SIG-M5 (cell line): ENCODE measurements around the gene NET1.

Source experiments
- DNase-seq: peaks from one replicate; lab custom pipeline; 2025; lab: John Stamatoyannopoulos, UW

Gene NET1

DNA sequence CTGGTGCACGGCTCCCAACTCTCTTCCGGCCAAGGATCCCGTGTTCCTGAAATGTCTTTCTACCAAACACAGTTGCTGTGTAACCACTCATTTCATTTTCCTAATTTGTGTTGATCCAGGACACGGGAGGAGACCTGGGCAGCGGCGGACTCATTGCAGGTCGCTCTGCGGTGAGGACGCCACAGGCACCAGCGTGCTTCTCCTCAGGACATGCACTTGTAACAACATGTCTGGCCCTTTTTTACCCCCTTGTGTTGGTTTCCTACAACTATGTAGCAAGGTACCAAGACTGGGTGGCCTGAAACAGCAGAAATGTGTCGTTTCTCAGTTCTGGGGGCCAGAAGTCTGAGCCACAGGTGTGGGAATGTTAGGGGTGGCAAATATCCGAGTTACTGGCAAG lies 68.8 kb downstream of the NET1 start:
- no peak for DNase-seq

DNA sequence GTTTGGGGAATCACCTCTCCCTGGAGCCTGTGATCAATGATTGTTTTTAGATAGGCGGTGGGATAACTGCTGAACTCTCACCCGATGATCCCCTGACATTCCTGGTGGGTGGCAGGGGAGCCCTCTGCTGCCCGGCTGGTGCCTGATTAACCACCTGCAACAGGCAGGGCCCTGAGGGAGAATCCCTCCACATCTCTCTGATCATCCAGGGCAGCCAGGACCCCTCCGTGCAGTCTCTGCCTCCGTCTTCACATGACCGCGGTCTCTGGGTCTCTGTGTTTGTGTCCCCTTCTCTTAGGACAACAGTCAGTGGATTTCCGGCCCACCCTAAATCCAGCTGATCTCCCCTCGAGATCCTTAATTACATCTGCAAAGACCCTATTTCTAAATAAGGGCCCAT lies 69.7 kb downstream of the NET1 start:
- no peak for DNase-seq

DNA sequence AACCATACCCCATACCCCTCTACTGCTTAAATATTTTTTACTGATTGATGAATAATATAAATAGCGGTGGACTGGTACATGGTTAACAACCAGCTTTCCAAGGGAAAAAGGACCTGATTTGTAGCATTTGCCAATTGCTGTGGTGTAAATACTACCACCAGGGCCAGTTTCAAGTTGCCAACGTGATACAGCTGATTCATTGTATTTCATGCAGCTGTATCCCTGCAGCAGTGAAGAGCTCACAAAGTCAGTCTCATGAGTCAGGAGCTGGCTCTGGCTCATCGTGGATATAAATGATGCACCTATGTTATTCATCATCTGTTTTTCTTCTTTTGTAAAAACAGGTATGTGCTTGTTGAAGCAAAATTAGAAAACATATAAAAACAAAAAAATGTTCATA lies 71.8 kb downstream of the NET1 start:
- no peak for DNase-seq

DNA sequence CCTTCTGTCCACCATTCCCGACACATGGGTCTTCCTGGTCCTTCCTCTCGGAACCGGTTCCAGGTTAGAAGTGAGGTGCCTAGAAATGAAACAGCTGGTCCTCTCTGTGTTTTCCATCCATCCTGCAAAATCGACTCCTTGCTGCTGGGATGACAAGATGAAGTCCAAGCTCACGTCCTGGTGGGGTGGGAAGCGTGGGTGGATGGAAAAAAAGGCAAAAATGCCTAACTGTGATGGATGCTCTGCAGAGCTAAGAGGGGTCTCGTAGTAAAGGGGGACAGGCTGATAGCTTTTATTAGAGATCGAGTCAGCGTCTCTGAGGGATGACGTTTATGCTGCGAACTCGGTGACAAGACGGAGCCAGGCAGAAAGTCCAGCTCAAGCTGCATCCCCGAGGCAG lies 72.9 kb downstream of the NET1 start:
- DNase-seq: no peak

DNA sequence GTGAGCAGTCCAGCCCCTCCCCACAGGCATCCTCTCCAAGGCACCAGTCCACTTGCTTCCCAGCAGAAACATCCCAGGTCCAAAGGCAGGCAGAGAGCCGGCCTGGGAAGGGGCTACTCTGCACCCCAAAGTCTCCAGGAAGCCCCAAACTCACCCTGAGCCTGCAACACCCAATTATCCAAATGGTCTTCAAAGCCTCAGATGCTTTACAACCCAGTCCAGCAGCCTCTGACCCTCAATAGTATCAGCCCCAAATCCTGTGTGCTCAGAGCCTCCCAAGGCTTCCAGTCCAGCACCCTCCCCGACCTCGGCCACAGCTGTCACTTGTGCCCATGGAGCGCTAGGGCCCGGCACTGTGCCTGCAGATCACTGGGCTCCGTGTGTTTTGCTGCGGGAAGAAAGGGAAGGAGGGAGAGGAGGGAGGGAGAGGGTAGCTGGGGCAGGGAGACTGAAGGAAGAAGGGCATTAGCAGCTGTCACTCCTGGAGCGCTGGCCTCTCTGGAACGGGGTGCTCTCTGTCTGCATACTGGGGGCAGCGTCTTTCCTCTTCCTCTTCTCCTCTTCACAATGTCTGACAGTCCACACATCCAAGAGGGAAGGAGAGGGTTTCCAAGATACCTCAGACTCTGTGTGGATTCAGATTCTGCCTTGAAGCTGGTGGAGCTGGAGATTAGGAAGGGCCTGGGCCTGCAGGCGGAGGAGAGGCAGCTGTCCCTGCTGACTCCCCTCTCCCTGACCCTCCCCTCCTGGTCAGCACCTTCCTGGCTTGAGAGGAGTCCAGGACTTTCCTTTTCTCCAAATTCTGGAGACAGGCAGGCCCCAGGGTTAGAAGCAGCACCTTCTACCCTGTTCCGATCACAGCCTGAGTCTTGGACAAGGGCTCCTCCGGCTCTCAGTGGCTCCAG lies 73.8 kb downstream of the NET1 start:
- no peak for DNase-seq

DNA sequence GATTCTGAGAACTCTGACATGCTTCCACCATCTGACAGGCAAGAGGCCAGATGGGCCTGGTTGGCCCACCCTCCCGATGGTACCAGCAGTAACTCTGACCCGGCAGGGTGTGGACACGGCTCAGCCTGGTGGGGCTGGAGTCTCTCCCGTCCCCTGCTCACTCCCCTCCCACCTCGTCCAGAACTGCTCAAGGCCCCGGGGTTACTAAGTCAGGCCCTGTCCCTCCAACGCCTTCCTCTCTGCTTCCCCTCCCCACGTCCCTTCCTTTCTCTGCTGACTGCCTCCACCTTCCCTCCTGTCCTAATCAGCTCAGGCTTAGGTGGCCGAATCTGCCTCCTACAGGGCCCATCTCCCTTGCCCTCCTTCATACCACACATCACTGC lies 74.5 kb downstream of the NET1 start:
- no peak for DNase-seq

DNA sequence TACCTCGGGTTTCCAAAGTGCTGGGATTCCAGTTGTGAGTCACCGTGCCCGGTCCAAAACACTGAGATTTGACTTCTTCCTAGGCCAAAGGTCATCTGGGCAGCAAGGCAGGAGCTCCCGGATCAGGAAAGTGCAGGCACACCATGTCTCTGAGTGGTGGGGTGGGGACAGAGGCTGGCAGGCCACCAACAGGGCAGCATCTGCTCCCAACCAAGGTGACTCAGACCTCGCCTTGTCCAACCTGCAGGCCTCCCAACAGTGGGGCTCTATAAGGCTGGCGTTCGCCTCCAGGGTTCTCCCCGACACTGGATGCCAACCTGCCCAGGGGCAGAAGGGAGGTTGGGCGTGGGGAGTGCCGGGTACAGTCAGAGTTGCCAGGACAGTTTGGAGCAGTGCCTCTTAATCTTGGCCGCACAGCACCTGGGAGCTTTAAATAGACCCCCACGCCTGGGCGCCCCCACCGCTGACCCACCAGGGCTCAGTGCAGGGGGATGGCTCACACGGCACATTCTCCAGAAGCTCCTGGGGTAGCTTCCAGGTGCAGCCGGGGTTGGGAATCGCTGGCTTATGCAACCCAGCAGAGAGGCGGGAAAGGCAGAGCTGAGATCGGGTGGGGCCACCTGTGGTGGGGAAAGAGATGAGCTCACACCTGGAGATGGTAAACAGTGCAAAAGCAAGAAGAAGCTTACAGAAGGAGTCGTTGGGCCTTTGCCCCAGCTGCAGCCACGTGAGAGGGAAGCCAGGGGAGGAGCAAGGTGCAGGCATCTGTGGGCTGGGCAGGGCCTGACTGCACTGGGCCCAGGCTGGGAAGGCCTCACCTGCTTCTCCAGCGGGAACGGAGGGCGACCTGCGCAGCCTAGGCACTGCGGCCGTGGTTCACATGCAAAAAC lies 76.2 kb downstream of the NET1 start:
- DNase-seq: no peak

DNA sequence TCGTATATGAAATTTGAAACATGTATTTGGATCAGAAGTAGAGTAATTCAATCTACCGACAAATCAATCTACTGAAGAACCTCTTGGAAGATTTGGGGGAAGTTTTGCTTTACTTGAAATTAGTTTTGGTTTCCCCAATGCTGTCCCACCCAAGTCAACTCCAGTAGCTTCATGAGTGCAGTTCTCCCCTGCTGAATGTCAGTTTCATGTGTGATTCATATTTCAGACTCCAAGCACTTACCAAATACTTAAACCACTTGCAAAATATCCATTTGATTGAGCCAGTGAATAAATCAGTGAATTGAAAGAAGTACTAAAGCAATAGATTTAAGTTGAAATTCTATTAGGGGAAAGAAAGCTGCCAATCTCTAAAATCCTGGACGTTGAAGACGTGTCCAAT lies 77.7 kb downstream of the NET1 start:
- no peak for DNase-seq

DNA sequence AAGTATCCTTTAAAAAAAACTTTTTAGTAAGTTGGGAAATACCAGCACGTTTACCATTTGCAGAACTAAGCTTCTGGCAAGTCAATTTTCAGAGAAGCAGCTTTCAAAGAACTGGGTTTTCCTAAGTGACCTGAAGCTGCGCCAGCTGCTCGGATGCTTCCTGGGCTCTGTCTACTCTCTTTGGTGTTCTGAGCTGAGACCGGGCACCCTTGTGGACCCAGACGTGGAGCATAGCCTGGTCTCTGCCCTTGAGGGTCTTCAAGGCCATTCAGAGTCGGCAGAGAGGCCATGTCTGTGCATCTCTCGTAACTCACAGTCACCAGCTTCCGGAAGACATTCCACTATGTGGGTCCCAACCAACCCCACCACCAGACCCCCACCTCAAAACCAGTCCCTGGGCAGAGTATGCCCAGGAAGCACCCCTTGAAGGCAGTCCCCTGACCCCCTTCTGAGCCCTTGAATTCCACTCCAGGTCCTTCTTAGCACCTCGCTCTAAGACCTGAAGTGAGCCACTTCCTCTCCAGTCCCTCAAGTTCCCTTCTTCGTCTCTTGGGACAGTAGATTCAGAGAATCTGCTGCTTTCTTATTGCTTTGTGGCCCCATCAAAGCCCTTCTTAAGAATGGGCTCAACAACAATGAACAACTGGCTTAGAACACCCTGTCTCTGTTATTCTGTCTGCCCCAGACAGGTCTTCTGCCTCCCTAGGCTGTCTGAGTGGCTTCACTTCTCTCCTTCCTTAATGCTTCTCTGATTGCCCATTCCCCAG lies 78.5 kb downstream of the NET1 start:
- no peak for DNase-seq

DNA sequence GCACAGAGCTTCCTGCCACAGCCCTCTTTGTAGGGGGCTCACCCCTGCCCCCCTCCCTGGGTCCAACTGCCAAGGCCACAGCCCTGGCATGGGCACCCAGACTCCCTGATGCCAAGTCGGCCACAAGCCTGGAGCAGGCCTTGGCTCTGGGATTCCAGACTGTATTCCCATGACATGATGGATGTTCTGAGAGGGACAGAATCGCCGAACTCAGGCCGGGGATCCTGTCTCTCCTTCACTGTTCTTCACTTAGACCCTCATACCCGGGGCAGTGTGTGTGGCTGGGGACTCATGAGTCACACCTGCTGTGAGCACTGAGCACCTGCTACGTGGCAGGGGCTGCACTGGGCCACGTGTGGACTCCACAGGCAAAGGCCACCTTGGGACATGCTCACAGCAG lies 79.1 kb downstream of the NET1 start:
- DNase-seq: no peak

DNA sequence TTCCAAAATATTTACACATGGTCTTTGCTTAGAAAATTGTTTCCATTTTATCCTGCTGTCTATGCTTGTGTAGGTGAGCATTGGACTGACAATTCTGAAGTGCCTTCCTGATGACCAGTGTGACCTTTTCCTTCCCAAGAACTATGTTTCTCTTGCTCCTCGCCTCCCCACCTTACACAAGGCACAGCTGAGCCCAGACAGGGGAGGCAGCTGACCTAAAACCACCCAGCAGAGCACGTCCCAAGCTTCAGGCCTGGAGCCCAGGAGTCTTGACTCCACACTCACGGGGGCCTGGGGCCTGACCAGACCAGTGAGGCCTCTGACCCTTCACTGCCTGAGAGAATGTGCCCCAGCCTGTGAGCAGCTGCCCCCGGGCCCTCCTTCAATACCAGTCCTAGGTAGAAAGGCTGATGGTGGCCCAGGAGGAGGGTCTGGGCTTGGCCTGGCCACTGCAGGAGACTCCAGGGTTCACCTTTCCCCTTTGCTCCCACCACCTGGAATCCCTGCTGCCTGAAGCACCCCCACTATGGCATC lies 80.0 kb downstream of the NET1 start:
- DNase-seq: no peak

DNA sequence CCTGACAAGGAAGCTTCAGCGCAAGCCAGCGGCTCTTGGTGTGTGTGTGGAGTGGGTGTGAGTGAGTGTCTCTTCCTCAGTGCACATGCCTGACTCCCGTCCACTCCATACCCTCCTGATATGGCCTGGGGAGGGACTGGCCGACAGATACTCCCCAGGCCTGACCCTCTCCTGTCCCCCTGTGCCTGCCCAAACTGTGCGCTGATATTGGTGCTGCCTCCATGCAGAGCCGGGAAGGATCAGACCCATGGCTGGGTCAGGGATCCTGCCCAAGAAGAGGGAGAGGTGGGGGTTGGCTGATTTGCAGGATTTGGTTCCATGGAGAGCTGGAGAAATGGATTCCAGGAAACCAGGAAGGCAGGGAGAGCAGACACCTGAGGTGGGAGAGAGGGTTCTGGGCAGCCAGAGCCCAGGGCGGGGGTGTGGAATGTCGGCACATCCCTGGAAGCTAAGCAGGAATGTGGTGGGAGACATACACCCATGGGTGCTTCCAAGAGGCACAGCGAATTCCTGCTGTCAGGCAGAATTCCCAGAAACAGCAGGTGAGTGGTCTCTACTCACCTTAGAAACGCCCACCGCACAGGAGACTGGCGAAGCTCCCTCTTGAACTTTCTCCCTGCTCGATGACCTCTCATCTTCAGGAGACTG lies 80.7 kb downstream of the NET1 start:
- DNase-seq: no peak

DNA sequence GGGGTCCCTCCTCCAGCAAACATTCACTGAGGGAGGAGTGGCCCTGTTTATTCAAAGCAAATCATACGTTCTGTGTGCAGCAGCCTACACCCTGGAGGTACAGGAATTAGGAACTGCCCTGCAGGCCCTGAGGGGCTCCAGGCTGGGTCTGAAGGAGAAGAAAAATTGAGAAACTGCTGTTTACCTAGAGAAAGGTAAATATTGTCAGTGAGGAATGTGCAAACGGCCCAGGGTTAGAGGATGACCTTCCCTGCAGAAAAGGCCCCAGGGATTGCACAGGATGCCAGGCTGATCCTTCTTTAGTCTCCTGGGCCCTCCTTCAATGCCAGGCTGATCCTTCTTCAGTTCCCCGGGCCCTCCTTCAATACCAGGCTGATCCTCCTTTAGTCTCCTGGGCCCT lies 81.3 kb downstream of the NET1 start:
- DNase-seq: no peak

DNA sequence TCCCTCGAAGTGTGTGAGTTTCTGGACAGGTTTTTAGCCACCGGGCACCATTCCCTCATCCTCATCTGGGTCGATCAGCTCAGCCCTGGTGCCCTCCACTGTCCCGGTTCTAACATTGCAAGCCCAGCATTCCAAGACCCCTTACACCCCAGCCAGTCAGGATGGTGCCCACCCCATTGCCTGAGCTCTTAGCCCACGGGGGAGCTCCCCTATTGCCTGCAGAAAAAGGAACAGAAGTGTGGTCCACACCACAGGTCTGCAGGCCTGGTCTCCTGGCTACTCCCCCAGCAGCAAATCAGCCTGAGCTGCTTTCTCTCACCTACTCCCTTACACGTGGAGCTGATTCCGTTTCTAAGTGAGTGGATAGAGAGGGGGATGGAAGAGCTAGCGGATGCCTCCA lies 82.3 kb downstream of the NET1 start:
- DNase-seq: no peak

DNA sequence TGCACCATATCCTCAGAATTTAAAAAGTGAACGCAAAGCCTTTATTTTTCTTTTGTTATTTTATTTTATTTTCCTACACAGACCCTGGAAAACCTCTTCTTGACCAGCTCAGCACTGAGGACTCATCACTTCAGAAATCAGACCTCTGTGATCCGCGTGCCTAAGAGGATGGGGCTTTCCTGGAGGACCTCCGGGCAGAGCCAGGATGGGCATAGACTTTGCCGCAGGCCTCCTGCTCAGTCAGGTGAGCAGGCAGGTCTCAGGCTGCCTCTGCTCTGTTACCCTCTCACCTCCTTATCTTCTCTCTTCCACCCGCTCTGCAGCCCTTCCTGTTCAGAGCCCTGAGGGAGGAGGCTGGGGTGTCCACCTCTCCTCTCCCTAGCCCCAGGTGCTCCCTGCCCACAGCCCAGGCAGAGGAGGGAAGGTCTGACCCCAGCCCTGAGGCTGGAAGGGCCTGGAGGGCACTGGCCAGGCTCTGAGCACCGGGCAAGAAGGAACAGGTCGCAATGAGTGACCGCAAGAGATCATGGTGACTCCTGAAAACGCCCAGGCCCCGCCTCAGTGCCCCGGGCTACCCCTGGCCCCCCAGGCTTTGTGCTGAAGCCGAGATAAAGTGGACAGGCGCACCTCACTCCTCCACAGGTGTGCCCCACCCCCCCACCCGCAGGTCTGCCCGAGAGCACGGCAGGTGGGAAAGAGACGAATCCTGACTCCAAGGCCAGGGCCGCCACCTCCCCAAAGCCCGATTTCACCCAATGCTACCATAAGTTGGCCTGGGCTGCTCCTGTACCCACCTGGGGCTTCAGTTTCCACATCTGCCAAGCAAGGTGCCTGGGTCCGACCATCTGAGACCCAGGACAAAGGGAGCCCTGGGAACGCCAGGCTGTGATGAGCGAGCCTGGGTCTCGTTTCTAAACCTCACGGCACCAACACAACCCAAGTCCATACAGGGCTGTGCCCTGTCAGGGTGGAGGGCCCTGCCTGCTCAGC lies 84.2 kb downstream of the NET1 start:
- no peak for DNase-seq

DNA sequence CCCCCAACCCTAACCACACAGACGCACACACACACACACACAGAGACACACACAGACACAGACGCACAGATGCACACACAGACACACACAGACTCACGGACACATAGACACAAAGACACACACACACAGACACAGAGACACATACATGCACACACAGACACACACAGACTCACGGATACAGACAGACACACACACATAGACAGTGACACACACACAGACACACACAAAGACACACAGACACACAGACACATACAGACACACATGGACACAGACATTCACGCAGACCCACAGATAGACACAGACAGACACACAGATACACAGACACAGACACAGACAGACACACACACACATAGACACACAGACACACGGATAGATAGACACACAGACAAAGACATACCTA lies 84.9 kb downstream of the NET1 start:
- DNase-seq: no peak

DNA sequence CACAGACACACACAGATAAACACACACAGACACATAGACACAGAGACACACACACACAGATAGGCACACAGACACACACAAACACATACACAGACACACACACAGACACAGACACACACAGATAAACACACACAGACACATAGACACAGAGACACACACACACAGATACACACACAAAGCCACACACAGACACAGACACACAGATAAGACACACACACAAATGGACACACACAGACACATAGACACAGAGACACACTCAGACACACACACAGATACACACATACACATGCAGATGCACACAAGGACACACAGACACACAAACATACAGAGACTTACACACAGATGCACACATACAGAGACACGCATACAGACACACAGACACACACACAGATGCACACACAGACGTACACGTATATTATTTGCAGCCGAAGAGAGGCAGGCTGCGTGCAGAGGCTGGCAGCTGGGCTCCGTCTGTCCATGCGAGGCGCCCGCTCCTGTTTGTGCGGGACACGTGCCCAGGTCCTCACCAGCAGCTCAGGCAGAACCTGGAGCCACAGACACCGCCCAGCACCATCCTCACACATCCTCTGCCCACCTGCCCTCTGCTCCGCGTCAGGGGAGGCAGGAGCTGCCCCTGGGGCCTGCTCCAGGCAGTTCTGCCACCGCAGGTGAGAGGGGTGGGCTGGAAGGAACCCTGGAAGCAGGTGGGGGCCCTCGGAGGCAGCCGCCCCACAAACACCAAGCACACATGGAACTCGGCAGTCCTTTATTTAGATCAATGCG lies 85.8 kb downstream of the NET1 start:
- no peak for DNase-seq

DNA sequence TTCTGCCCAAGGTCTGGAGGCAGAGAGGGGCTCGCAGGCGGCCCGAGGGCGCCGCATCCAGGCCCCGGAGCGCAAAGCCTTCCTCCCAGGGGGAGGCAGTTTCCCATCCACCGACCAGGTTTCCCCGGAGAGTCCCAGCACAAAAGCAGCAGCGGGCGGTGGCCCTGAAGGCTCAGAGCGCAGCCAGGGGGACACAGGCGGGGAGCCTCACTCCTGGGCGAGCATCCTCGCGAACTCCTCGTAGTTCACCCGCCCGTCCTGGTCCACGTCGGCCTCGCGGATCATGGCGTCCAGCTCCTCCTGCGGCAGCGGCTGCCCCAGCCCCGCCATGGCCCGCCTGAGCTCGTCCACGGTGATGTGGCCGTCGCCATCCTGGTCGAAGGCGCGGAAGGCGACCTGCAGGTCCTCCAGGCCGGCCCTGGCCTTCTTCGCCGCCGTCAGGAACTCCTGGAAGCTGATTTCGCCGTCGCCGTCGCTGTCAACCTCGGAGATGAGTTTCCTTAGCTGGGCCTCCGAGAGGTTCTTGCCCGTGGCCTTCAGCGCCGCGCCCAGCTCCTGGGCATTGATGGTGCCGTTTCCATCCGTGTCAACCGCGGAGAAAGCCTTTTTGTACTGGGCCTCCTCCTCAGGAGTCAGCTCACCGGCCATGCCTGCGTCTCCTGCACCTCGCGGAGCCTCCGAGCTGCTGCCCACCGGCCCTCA lies 86.6 kb downstream of the NET1 start:
- no peak for DNase-seq
